Measurements from ENCODE around the gene FOSL2.

- TF ChIP-seq ZBTB33 (IDR thresholded peaks at IDR 0.05; ENCODE audit: borderline replicate concordance, low read depth), result no peak
- no peak for TF ChIP-seq MXI1 (IDR thresholded peaks at IDR 0.05; ENCODE audit: low read depth, low read length)
- TF ChIP-seq CTCF (IDR thresholded peaks at IDR 0.05), result no peak
Measured at GRCh38 chr2:28436525-28437051, 43.9 kb downstream of the FOSL2 start.
